CD4-positive, alpha-beta T cell (primary cell): ENCODE measurements around the gene ZNF428. TPM values are rescaled to one million over a fixed set of nuclear protein-coding genes. Genes with fewer than 3 reads are reported as not detected.

Source experiments
- ATAC-seq: fragments of 200-7000 bp; cut with Tn5 transposase; one replicate; pipeline ENCODE4 v1.10.0; 2022; ENCODE audit warnings: mild to moderate bottlenecking; ENCODE audit not compliant: poor library complexity
- CTCF ChIA-PET: fragments of 350-600 bp; sonication (Branson Sonifier 250); formaldehyde crosslinking; loops from one replicate; lab custom pipeline; 2021; ENCODE audit warnings: antibody characterized with exemption, inconsistent platforms; lab: Charles Lee
- POLR2A ChIA-PET: fragments of 350-600 bp; sonication (Branson Sonifier 250); formaldehyde crosslinking; loops from one replicate; lab custom pipeline; 2021; ENCODE audit warnings: antibody characterized with exemption, inconsistent platforms; lab: Charles Lee
- DNase-seq, 14 experiments: peaks; one replicate each; pipeline ENCODE4 v3.0.0-alpha.2; 2013 to 2020; ENCODE audit warnings: mixed read lengths in 2 of 14
- H3K27ac ChIP-seq, 2 donors: one replicate each; pipeline versions ENCODE4 v1.5.1 to v1.7.0; 2013; ENCODE audit warnings: low read length in 2 of 2, low read depth in 1 of 2, mild to moderate bottlenecking in 1 of 2
- H3K27me3 ChIP-seq, 2 experiments: 1 replicate in 1 of 2; 2 replicates in 1 of 2; pipeline versions ENCODE4 v1.6.1 to v1.7.0; 2013; ENCODE audit warnings: low read length in 2 of 2, control low read depth in 1 of 2, mild to moderate bottlenecking in 1 of 2, moderate library complexity in 1 of 2; ENCODE audit not compliant: insufficient read depth in 2 of 2, control insufficient read depth in 1 of 2
- H3K36me3 ChIP-seq: one replicate; pipeline ENCODE4 v1.6.1; 2013; ENCODE audit warnings: low read length, control low read depth; ENCODE audit not compliant: insufficient read depth
- H3K4me1 ChIP-seq: one replicate; pipeline ENCODE4 v1.6.1; 2013; ENCODE audit warnings: low read length, control low read depth; ENCODE audit not compliant: insufficient read depth
- H3K4me3 ChIP-seq: one replicate; pipeline ENCODE4 v1.5.1; 2013; ENCODE audit warnings: mild to moderate bottlenecking, low read length, moderate library complexity
- H3K9me3 ChIP-seq, 2 experiments: 1 replicate in 1 of 2; 2 replicates in 1 of 2; pipeline versions ENCODE4 v1.6.1 to v1.7.0; 2013; ENCODE audit warnings: low read length in 2 of 2, mild to moderate bottlenecking in 2 of 2, control low read depth in 1 of 2, moderate library complexity in 1 of 2; ENCODE audit not compliant: control insufficient read depth in 1 of 2, insufficient read depth in 1 of 2
- H3K27ac Mint-ChIP-seq: one replicate; pipeline ENCODE4 v1.8.0; 2020; ENCODE audit warnings: mixed read lengths
- H3K27me3 Mint-ChIP-seq: one replicate; pipeline ENCODE4 v1.8.0; 2021; ENCODE audit warnings: mixed read lengths
- H3K36me3 Mint-ChIP-seq: one replicate; pipeline ENCODE4 v1.8.0; 2021; ENCODE audit warnings: low read depth, mixed read lengths
- H3K4me1 Mint-ChIP-seq: one replicate; pipeline ENCODE4 v1.8.0; 2021; ENCODE audit warnings: low read depth, mixed read lengths
- H3K4me3 Mint-ChIP-seq: one replicate; pipeline ENCODE4 v1.8.0; 2020; ENCODE audit warnings: mild to moderate bottlenecking, mixed read lengths
- H3K9me3 Mint-ChIP-seq: one replicate; pipeline ENCODE4 v1.8.0; 2020; ENCODE audit warnings: mixed read lengths
- CTCF ChIP-seq: fragments of 200-600 bp; IDR thresholded peaks from one replicate; pipeline ENCODE4 v1.8.0; 2022; ENCODE audit warnings: antibody characterized with exemption, mild to moderate bottlenecking
- intact Hi-C, 2 experiments: fragments of 100-400 bp; cut with DNase I in 1 of 2; cut with micrococcal nuclease in 1 of 2; formaldehyde crosslinking; loops; one replicate each; pipeline versions ENCODE4 v1.15.1 to v1.9.0; 2023 to 2025; cut with DNase I, micrococcal nuclease
- total RNA-seq, 174 experiments: library from RNA in 2 of 174; stranded (reverse) in 2 of 174; gene quantifications; one replicate each; pipeline ENCODE4 v1.2.3 and lab custom pipeline; 2021 to 2026

The ZNF428 gene
- total RNA-seq, 2 experiments from 2014 or later: 22.3 to 24.8 TPM

DNA sequence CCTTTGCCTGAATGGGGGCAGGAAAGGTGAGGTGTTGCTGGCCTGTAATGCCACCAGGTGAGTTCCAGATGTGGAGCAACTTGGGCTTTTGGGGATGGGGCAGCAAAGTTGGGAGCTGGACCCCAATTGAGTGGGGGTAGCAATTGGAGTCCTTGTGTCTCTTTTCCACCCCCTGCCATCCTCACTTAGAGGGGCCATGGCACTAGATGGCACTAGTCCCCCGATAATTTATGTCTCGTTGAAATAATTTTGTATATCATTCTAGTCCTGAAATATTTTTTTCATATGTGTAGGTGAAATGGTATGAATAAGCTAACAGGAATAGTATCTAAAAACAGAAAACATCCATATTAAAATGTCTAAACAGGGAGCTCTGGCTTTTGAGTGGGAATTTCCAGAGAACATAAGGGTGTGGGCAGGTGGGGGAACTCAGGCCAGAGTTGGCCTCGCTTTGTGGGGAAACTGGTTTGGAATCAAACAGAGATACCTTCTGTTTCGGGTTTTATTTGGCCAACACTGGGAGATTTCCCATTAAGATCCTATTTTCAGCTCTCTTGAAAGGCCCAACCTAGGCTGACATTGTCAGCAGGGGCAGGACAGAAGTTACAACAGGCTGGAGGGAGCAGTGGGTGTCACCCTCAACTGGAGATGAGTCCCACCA is 19.7 kb downstream of the ZNF428 start:
- H3K9me3 Mint-ChIP-seq: no peaks in the 10 kb centered on the region

GRCh38 chr19:43598445-43599240 is 20.8 kb downstream of the ZNF428 start:
- TF ChIP-seq CTCF: no peak
- Mint-ChIP-seq H3K4me1 (peaks cover 39% of the 10 kb centered on the region), H3K9me3 (no peaks in the 10 kb centered on the region), H3K27ac (peak overlapping the region; percentile 100), H3K27me3 (no peaks in the 10 kb centered on the region), H3K36me3 (peaks cover 63% of the 10 kb centered on the region), H3K4me3 (peak overlapping the region; percentile 62)
- intact Hi-C loops: loop anchor here in 1 of 2 experiments (5.0 kb wide), 2 partner anchors 54 to 136 kb away; no protein-coding TSS in a partner anchor
- no peak overlapping the region for H3K27ac ChIP-seq
- no peak for DNase-seq
- H3K4me3 ChIP-seq: no peak overlapping the region
- ChIA-PET POLR2A (interaction anchor here (1.3 kb wide), 1 partner anchor 24 kb away, joined by 3 read pairs; no protein-coding TSS in a partner anchor), CTCF (interaction anchor here (5.8 kb wide), 1 partner anchor 44 kb away, joined by 122 read pairs; no protein-coding TSS in a partner anchor)
- peaks cover 33% of the 10 kb centered on the region for H3K36me3 ChIP-seq
- peaks cover 41% of the 10 kb centered on the region for H3K4me1 ChIP-seq
- no peak for ATAC-seq
- no peaks in the 10 kb centered on the region for H3K9me3 ChIP-seq
- H3K27me3 ChIP-seq: no peaks in the 10 kb centered on the region

More for the DNA sequence above, 19.7 kb downstream of the ZNF428 start:
- H3K4me1 Mint-ChIP-seq: peaks cover 35% of the 10 kb centered on the region
- no peaks in the 10 kb centered on the region for H3K27me3 Mint-ChIP-seq
- no peak overlapping the region for H3K4me3 Mint-ChIP-seq
- H3K27ac Mint-ChIP-seq: peak overlapping the region; percentile 30
- DNase-seq: no peak
- H3K4me3 ChIP-seq: no peak overlapping the region
- CTCF ChIA-PET: interaction anchor here (1.1 kb wide), 1 partner anchor 26 kb away, joined by 4 read pairs; no protein-coding TSS in a partner anchor
- H3K27ac ChIP-seq: no peak overlapping the region
- peaks cover 60% of the 10 kb centered on the region for H3K36me3 Mint-ChIP-seq
- no peak for ATAC-seq
- H3K27me3 ChIP-seq: no peaks in the 10 kb centered on the region
- POLR2A ChIA-PET: no interaction called here
- H3K9me3 ChIP-seq: no peaks in the 10 kb centered on the region
- intact Hi-C loops: loop anchor here in 1 of 2 experiments (5.0 kb wide), 2 partner anchors 53 to 137 kb away; no protein-coding TSS in a partner anchor
- TF ChIP-seq CTCF: no peak
- H3K4me1 ChIP-seq: peaks cover 30% of the 10 kb centered on the region
- H3K36me3 ChIP-seq: peaks cover 31% of the 10 kb centered on the region

DNA sequence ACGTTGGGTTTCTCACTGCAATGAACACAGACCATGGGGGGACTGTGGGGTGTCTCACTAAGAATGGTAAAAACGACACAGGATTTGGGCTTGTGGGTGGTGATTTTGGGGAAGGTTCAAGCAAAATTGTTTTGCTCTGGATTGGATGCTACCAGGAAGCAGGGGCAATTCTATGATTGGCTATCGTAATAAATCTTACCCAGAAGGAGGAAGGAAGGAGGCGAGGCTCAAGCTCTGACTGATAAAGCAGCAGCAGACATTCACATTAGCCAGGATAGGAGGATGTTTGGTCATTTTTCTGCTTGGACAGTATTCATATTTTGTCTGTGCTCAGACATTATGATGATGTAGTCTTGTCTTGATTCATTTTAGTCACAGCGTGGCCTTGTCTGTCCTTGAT is 21.6 kb downstream of the ZNF428 start:
- H3K36me3 Mint-ChIP-seq: peaks cover 69% of the 10 kb centered on the region
- H3K36me3 ChIP-seq: peaks cover 37% of the 10 kb centered on the region
- H3K27ac Mint-ChIP-seq: peak overlapping the region; percentile 100
- no peaks in the 10 kb centered on the region for H3K27me3 Mint-ChIP-seq
- peak overlapping the region in 1 of 2 donors; percentile 97 for H3K27ac ChIP-seq
- no peak overlapping the region for H3K4me3 ChIP-seq
- no peak for TF ChIP-seq CTCF
- no peak for ATAC-seq
- intact Hi-C loops: loop anchor here (2.0 to 5.0 kb wide), 4 partner anchors 21 to 136 kb away; partner anchors contain the start of genes ETHE1 (in 1 of the 2) and ZNF428 (in 1 of the 2)
- POLR2A ChIA-PET: interaction anchor here (1.3 kb wide), 1 partner anchor 23 kb away, joined by 3 read pairs; no protein-coding TSS in a partner anchor
- H3K9me3 Mint-ChIP-seq: no peaks in the 10 kb centered on the region
- CTCF ChIA-PET: interaction anchor here (5.8 kb wide), 1 partner anchor 43 kb away, joined by 122 read pairs; no protein-coding TSS in a partner anchor
- H3K4me3 Mint-ChIP-seq: peak overlapping the region; percentile 96
- H3K27me3 ChIP-seq: no peaks in the 10 kb centered on the region
- peaks cover 44% of the 10 kb centered on the region for H3K4me1 Mint-ChIP-seq
- no peaks in the 10 kb centered on the region for H3K9me3 ChIP-seq
- no peak for DNase-seq
- peaks cover 44% of the 10 kb centered on the region for H3K4me1 ChIP-seq
